Measurements from ENCODE around the gene KMT2E.

KMT2E gene

GRCh38 chr7:105009667-105010503 is 4.1 kb upstream of the KMT2E start:
- DNase-seq (ENCODE audit: low read depth, low spot score), result no peak

DNA sequence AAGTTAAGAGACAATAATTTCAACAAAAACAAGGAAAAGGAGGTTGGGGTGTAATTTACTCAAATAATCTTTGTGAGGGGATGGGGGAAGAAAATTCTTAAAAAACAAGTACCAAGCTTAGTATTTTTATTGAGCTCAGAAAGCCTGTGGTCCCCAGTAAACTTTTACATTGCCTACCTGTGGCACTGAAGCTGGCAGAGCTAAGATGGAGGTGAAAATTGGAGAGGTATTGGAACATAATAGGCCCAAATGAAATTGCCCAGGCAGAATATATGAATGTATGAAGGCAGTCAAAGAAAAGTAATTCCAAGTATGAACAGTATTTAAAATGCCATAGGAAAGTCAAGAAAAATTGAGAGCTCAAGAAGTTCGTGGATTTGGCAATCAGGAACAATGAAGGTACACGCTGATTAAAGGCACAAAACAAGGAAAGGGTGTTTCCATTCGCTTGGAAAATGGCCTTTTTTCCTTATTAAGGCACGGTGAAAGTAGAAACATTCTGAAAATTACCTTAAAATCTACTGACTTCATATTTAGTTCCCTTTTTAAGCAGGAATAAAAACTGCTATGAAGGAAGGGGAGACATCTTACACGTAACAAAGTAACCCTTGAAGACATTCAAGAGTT is 3.4 kb upstream of the KMT2E start:
- no peak for DNase-seq (ENCODE audit: low read depth, low spot score)

GRCh38 chr7:105011141-105011830 is 2.7 kb upstream of the KMT2E start:
- no peak for DNase-seq (ENCODE audit: low read depth, low spot score)

GRCh38 chr7:105011831-105012502 is 2.0 kb upstream of the KMT2E start:
- DNase-seq (ENCODE audit: low read depth, low spot score), result no peak

GRCh38 chr7:105012503-105013220 is 1.3 kb upstream of the KMT2E start:
- peak; percentile 94 for DNase-seq (ENCODE audit: low read depth, low spot score)

GRCh38 chr7:105013221-105013815 is 687 bp upstream of the KMT2E start:
- peak; percentile 87 for DNase-seq (ENCODE audit: low read depth, low spot score)

DNA sequence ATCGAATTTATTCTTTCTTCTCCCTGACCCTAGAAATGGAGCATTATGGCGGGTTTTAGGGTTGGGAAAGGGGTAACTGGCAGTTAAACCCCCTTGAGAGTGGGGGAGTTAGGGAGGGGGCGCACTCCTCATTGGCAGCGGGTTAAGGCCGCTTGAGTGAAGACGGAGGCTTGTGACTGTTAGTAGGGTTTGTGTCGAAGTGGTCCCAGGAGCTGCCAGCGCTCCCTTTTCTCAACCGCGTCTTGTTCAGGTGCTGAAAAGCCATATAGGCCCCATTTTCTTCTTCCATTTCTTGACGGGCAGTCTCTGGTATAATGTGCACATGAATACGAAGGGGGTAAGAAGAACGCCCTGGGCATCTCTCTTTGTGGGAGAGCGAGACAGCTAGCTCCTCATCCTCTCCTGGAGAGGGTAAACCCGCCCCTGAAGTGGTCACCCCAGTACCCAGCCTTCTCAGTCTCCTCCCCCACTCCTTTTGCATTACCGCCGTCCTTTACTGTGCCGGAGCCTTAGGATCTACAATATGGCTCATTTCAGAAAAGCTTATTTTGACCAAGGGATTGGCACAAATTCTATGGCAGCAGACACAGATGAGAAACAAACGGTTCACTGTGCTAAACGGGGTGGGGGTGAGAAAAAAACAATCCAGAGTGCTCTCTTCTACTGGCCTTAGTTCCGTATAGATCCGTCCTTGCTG is 836 bp downstream of the KMT2E start:
- DNase-seq (ENCODE audit: low read depth, low spot score), result no peak

DNA sequence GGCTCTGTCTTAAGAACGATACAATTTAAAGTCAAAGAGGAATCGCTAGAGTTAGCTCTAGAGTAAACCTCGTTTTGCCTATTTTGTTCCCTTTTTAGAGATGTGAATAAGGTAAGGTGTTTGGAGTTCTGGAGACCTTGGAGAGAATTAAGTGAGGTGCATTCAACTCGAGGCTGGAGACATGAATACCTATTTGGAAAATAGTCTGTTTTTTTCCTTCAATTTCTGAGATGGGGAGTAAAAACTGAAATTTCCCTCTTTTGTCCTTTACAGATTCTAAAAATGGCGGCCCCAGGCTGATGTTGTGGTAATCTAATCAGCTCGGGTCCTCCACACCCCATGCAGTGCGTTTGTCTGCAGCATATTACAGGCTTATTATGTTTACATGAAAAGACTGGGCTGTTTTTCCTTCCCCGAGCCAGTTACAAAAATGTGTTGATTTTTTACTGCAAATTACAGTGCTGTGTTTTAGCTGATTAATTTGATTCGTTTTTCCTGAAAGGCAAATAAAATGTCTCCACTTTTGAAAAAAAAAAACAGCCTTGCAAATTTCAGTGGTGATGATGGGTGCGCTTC is 1.5 kb downstream of the KMT2E start:
- no peak for DNase-seq (ENCODE audit: low read depth, low spot score)

- no peak for DNase-seq (ENCODE audit: low read depth, low spot score)
Measured at GRCh38 chr7:105016068-105016708, 2.2 kb downstream of the KMT2E start.

DNA sequence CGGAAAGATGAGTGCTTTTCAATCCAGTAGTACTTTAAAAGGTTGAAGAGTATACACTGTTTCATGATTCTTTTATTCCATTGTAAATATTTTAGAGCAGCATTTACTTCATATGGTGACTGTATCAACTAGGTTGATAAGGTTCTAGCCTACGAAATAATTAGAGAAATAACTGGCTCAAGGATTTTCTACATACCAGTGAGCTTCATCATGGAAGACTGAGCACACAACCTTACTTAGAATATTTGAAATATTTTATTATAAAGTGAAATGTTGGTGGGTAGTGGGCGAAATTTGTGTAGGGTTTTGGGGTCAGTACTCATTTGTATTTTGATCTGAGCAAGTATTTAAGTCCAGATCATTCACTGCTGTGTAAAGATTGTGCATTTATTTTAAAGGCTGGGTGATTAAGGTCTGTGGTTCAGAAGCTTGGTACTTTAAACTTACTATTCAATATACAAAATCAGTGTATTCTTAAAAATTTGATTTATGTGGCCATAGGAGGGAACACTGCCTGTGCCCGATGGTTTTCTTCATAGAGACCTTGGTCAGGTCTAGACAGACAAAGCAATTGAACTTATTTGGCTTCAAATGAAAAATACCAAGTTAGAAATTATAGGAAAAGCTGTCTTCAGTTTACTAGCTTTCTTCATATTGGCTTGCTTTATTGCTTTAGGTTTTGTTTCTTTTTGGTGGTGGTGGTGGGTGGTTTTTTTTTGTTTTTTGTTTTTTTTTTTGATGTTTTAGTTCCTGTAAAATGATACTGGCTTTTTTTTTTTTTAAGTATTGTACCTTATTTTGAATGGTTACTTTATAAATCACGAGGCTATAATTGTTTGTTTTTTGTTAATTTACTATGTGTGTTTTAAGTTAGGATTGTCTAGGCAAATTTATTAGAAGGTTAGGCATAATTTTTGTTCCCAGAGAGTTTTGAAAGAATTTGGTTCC is 3.0 kb downstream of the KMT2E start:
- no peak for DNase-seq (ENCODE audit: low read depth, low spot score)

- no peak for DNase-seq (ENCODE audit: low read depth, low spot score)
Measured at GRCh38 chr7:105017657-105018365, 3.8 kb downstream of the KMT2E start.

GRCh38 chr7:105019269-105019668 is 5.3 kb downstream of the KMT2E start:
- DNase-seq (ENCODE audit: low read depth, low spot score), result no peak

GRCh38 chr7:105020926-105021325 is 6.9 kb downstream of the KMT2E start:
- DNase-seq (ENCODE audit: low read depth, low spot score), result no peak

GRCh38 chr7:105021352-105021751 is 7.3 kb downstream of the KMT2E start:
- no peak for DNase-seq (ENCODE audit: low read depth, low spot score)

- DNase-seq (ENCODE audit: low read depth, low spot score), result no peak
Measured at GRCh38 chr7:105021967-105022366, 8.0 kb downstream of the KMT2E start.

DNA sequence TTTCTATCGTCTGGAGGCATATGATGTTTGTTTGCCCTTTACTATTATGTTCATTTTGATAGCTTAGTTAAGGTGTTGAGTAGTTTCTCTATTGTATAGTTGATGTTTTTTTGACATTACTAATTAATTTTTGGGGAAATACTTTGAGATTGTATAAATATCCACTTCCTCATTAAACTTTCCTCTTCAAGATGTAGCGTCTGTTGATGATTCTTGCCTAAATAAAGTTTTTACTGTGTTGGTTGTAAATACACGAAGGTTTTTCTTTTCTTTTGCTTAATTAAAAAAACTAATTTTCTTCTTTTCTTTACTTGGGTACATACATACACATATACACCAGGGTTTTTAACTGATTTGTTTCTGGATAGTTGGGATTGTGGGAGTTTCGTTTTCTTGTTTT is 8.5 kb downstream of the KMT2E start:
- no peak for DNase-seq (ENCODE audit: low read depth, low spot score)

DNA sequence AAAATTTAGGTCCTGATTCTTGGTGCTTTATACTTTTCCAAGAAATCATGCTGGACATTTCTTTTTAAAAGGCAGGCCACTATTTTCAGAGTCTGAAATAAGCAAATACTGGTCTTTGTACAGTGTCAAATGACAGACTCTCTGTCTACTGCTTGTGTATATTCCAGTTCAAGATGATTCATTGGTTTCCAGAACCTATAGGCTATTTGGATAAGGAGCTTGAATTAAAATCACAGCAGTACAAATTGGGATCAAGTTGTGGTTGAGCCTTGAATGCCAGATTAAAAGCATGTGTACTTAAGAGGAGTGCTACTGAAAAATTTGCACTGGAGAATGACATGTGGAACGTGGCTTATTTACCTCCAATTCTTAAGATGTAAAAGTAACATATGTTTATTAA is 10.7 kb downstream of the KMT2E start:
- no peak for DNase-seq (ENCODE audit: low read depth, low spot score)

DNA sequence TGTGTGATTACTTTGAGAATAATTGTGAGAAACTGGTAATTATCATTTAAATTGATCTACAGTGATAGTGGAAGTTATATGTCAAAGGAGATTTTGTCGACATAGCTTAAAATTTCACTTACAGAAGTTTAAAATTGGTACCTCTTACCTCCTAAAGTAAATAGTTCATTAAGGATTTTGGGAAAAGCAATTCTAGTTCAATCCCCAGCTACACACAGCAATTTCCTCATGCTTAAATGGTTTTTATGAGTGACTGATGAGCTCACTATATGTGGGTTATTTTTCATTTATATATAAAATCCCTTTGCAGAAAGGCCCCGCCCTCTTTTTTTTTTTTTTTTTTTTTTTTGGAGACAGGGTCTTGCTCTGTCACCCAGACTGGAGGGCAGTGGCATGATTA is 12.7 kb downstream of the KMT2E start:
- DNase-seq (ENCODE audit: low read depth, low spot score), result no peak

Data from smooth muscle cell of the brain vasculature (primary cell).